C4-2B (cell line): ENCODE measurements around the gene RPS15A.
"Not testable (repeated sequence)": the region's sequence is repeated elsewhere in the genome, so short reads cannot be mapped to it uniquely, and the experiment has no call there.

Source experiments
- CTCF ChIP-seq: fragments of 450-650 bp; conservative IDR thresholded peaks from 2 replicates; pipeline ENCODE4 v1.5.1; 2017; ENCODE audit warnings: mild to moderate bottlenecking
- ZFX ChIP-seq: fragments of 450-650 bp; IDR thresholded peaks from 2 replicates; pipeline ENCODE4 v1.6.1; 2017

DNA sequence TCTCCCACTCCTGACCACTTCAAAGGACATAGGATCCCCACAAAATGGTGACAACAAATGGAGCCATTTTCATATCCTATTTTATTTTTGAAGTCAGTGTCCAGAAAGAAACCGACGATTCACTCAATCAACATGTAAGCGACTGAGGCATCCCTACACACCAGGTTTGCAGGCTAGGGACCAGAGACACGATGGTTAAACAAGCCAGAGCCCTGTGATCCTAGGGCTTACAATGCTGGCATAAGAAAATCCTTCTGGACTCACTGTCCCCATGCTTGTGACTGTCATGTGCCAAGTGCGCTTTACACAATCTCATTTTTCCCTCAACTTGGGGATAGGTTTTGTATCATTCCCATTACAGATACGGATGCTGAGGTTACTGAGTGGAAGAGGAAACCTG is 8.9 kb downstream of the RPS15A start:
- not testable (repeated sequence) for TF ChIP-seq CTCF, ZFX
